ENCODE measurements around the gene TTYH1. TPM values are rescaled to one million over a fixed set of nuclear protein-coding genes. Genes with fewer than 3 reads are reported as not detected.

TTYH1 gene
- total RNA-seq, 4 donors from 2014 or later = 0.19 TPM; not detected in 3

GRCh38 chr19:54429176-54429495 lies 13.9 kb downstream of the TTYH1 start:
- TF ChIP-seq CTCF (IDR thresholded peaks at IDR 0.05; ENCODE audit: low read depth) = no peak

DNA sequence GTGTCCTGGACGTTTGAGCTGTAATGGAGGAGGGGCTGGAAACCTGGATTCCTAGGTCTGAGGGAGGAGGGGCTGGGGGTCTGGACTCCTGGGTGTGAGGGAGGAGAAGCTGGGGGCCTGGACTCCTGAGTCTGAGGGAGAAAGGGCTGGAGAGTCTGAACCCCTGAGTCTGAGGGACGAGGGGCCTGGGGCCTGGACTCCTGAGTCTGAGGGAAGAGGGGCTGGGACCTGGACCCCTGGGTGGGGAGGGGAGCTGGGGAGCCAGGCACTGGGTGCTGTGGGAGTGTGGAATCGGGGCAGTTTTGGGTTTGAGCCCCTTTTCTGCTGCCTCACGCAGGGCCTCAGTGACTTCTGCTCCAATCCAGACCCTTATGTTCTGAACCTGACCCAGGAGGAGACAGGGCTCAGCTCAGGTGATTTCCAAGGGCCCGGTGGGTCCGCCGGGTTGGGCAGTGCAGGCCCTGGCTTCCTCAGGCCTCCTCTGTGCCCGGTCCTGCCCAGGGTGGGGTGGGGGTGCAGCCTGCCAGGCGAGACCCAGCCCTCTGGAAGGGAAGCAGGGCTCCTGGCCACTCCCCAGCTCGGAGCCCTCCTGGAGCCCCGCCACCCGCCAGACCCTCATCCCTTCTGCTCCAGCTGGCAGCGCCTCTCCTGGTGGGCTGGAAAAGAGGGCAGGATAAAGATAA lies 14.4 kb downstream of the TTYH1 start:
- TF ChIP-seq CTCF (IDR thresholded peaks at IDR 0.05; ENCODE audit: low read depth) = no peak

- TF ChIP-seq CTCF (IDR thresholded peaks at IDR 0.05; ENCODE audit: low read depth) = no peak
Observed at GRCh38 chr19:54430306-54431254, 15.3 kb downstream of the TTYH1 start.

GRCh38 chr19:54431255-54431838 lies 16.1 kb downstream of the TTYH1 start:
- TF ChIP-seq CTCF (IDR thresholded peaks at IDR 0.05; ENCODE audit: low read depth) = no peak

DNA sequence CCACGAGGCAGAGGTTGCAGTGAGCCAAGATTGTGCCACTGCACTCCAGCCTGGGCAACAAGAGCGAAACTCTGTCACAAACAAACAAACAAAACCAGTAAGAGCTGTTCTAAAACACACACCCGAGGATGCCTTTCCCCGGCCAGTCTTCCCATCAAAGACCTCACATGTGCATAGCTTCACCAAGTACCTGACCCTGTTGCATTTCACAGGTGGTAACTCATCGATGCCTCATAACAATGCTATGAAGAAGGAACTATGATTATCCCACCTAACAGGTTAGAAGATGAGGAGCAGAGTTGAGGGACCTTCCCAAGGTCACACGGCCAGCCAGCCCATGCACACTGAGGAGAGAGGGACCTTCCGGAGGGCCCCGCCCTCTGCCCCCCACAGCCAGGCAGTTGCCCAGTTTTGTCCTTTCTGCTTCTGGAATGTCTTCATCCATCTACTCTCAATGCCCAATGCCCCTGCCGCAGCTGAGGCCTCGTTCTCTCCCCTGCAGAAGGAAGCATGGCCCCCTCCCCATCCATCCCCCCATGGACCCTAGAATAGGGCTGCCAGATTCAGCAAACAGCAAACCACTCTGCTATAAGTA lies 17.0 kb downstream of the TTYH1 start:
- TF ChIP-seq CTCF (IDR thresholded peaks at IDR 0.05; ENCODE audit: low read depth) = no peak

DNA sequence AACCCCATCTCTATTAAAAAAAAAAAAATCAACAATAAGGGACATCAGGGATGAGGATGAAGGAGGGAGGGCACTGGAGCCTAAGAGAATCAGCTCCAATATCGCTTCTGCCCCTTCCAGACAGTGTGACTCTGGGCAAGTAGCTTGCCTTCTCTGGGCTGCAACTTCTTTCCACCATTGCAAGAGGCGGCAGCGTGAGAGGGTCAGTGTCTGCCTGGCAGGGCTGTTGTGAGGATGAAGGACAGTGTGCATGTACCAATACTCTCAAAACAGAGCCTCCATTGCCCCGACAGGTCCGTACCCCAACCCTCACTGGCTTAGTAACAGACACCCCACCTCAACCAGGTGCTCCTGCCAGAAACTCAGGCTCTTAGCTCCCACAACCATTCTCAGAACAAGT lies 18.4 kb downstream of the TTYH1 start:
- TF ChIP-seq CTCF (IDR thresholded peaks at IDR 0.05; ENCODE audit: low read depth) = no peak

All from subcutaneous adipose tissue (tissue), 4 donors.